SK-N-MC (cell line): ENCODE data around the gene SFXN5.

Source experiments
- EZH2 ChIP-seq: fragments of 200-600 bp; sonication (generic); IDR thresholded peaks from one replicate; pipeline ENCODE4 v1.6.1; 2017; ENCODE audit warnings: antibody characterized with exemption
- FOXP2 ChIP-seq: optimal IDR thresholded peaks from 2 replicates; pipeline ENCODE3; 2011; ENCODE audit warnings: mild to moderate bottlenecking, moderate library complexity; ENCODE audit not compliant: insufficient read depth; ENCODE audit errors: extremely low read length, control extremely low read depth
- POLR2AphosphoS5 ChIP-seq: IDR thresholded peaks from 2 replicates; pipeline ENCODE4 v1.6.1; 2012; ENCODE audit warnings: mild to moderate bottlenecking, low read depth, low read length, borderline replicate concordance

- TF ChIP-seq POLR2AphosphoS5 (no peak), EZH2 (no peak), FOXP2 (no peak)
Observed at GRCh38 chr2:72982781-72983499, 88.6 kb downstream of the SFXN5 start.
